ENCODE data around the gene INPP4B. TPM values are rescaled to one million over a fixed set of nuclear protein-coding genes. Genes with fewer than 3 reads are reported as not detected.

INPP4B gene
- total RNA-seq, 1 experiment from 2014 or later, result 114 TPM

- Mint-ChIP-seq H3K27ac (ENCODE audit: unreplicated experiment) (no peak overlapping the region), H3K9me3 (ENCODE audit: low read depth, unreplicated experiment) (no peaks in the 10 kb centered on the region), H3K4me1 (ENCODE audit: low read depth, unreplicated experiment) (peaks cover 61% of the 10 kb centered on the region), H3K27me3 (ENCODE audit: unreplicated experiment) (no peaks in the 10 kb centered on the region), H3K36me3 (ENCODE audit: insufficient read depth, unreplicated experiment) (no peaks in the 10 kb centered on the region), H3K4me3 (ENCODE audit: low read depth, unreplicated experiment) (no peak overlapping the region)
- DNase-seq, result no peak
- intact Hi-C loops (cut with micrococcal nuclease; ENCODE audit: unreplicated experiment), result loop anchor here (5.0 kb wide), 2 partner anchors 163 to 368 kb away; no protein-coding TSS in a partner anchor
- CTCF ChIA-PET, result interaction anchor here (0.6 kb wide), 1 partner anchor 202 kb away, joined by 4 read pairs; no protein-coding TSS in a partner anchor
- no TSS peak for BruUV-seq (replicated peaks)
- TF ChIP-seq, protein P1, sequence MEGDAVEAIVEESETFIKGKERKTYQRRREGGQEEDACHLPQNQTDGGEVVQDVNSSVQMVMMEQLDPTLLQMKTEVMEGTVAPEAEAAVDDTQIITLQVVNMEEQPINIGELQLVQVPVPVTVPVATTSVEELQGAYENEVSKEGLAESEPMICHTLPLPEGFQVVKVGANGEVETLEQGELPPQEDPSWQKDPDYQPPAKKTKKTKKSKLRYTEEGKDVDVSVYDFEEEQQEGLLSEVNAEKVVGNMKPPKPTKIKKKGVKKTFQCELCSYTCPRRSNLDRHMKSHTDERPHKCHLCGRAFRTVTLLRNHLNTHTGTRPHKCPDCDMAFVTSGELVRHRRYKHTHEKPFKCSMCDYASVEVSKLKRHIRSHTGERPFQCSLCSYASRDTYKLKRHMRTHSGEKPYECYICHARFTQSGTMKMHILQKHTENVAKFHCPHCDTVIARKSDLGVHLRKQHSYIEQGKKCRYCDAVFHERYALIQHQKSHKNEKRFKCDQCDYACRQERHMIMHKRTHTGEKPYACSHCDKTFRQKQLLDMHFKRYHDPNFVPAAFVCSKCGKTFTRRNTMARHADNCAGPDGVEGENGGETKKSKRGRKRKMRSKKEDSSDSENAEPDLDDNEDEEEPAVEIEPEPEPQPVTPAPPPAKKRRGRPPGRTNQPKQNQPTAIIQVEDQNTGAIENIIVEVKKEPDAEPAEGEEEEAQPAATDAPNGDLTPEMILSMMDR (IDR thresholded peaks at IDR 0.05; ENCODE audit: unreplicated experiment), result no peak
Measured at GRCh38 chr4:142354041-142354440, 492.1 kb downstream of the INPP4B start.

DNA sequence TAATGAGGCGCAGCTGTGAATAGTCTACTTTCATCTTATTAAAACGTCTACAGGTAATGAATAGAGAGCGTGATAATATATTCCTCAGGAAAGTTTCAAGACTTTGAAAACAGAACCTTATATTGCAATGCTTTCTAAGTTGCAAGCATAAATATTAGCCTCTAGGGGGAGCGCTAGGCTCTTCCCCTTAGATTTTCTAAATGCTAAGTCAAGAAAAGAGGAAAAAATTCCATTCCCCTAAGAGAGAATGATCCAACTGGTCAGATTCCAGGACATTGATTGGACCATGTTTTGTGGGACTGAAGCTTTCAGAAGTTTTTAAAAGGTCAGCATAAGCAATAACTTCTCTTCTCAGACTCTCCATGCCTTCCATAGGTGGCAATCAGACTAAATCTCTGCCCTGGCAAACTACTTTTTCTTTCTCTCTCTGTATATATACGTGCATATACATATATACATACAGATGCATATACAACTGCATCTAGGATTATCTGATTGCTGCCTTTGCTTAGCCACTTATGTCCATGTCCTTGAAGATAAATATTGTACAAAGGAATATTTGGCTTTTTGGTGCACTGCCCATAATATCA, 492.9 kb downstream of the INPP4B start:
- peak overlapping the region; percentile 71 for H3K27ac Mint-ChIP-seq (ENCODE audit: unreplicated experiment)
- BruUV-seq (replicated peaks), result no TSS peak
- H3K4me1 Mint-ChIP-seq (ENCODE audit: low read depth, unreplicated experiment), result peaks cover 69% of the 10 kb centered on the region

DNA sequence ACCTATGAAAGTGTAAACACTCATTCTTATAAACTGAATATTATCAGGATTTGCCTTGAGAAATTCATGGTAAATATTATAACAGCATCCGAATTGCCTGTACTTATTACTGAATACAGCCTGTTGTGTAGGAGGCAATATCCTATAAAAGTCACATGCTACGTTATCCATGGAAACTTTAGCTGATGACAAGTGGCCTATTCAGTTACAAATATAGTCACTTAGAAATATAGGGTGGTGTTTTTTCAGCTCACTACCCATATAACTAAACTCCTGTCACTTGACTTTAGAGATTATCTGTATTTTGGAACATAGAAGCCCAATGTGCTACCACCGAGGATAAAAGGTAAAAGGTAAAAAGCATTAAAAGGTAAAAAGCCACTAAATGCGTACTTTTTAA, 493.4 kb downstream of the INPP4B start:
- H3K27ac Mint-ChIP-seq (ENCODE audit: unreplicated experiment), result peak overlapping the region; percentile 71
- peaks cover 75% of the 10 kb centered on the region for H3K4me1 Mint-ChIP-seq (ENCODE audit: low read depth, unreplicated experiment)
- TF ChIP-seq, protein P1 (IDR thresholded peaks at IDR 0.05; ENCODE audit: unreplicated experiment), result no peak

More for the DNA sequence above, 492.9 kb downstream of the INPP4B start:
- intact Hi-C loops (cut with micrococcal nuclease; ENCODE audit: unreplicated experiment), result loop anchor here (2.0 to 5.0 kb wide), 3 partner anchors 164 to 488 kb away; no protein-coding TSS in a partner anchor
- no peaks in the 10 kb centered on the region for H3K27me3 Mint-ChIP-seq (ENCODE audit: unreplicated experiment)
- no peak overlapping the region for H3K4me3 Mint-ChIP-seq (ENCODE audit: low read depth, unreplicated experiment)
- CTCF ChIA-PET, result no interaction called here
- no peaks in the 10 kb centered on the region for H3K36me3 Mint-ChIP-seq (ENCODE audit: insufficient read depth, unreplicated experiment)
- no peaks in the 10 kb centered on the region for H3K9me3 Mint-ChIP-seq (ENCODE audit: low read depth, unreplicated experiment)
- DNase-seq, result no peak
- TF ChIP-seq, protein P1 (IDR thresholded peaks at IDR 0.05; ENCODE audit: unreplicated experiment), result peak; percentile 28

DNA sequence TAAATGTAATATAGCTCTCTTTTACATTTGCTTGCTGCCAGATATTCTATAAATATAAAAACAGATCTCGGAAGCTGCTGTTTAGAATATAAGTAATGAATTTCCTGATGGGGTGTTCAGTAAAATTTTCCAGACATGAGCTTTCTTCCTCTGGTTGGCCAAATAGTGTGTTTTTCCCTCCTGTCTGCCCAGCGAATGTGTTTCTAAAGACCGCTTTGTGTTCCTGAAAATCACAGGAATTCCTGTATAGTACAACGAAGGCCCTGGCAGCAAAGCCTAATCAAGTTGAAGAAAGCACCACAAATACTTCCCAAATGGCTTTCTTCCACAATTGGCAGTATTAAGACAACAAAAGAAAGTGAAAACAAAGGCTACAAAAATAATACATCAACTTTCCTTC, 494.1 kb downstream of the INPP4B start:
- no peaks in the 10 kb centered on the region for H3K9me3 Mint-ChIP-seq (ENCODE audit: low read depth, unreplicated experiment)
- DNase-seq, result no peak
- H3K27me3 Mint-ChIP-seq (ENCODE audit: unreplicated experiment), result no peaks in the 10 kb centered on the region
- TF ChIP-seq, protein P1 (IDR thresholded peaks at IDR 0.05; ENCODE audit: unreplicated experiment), result no peak
- BruUV-seq (replicated peaks), result no TSS peak
- H3K4me3 Mint-ChIP-seq (ENCODE audit: low read depth, unreplicated experiment), result no peak overlapping the region
- peaks cover 73% of the 10 kb centered on the region for H3K4me1 Mint-ChIP-seq (ENCODE audit: low read depth, unreplicated experiment)
- no peaks in the 10 kb centered on the region for H3K36me3 Mint-ChIP-seq (ENCODE audit: insufficient read depth, unreplicated experiment)
- CTCF ChIA-PET, result interaction anchor here (0.6 kb wide), 1 partner anchor 336 kb away, joined by 3 read pairs; no protein-coding TSS in a partner anchor
- H3K27ac Mint-ChIP-seq (ENCODE audit: unreplicated experiment), result peak overlapping the region; percentile 71
- intact Hi-C loops (cut with micrococcal nuclease; ENCODE audit: unreplicated experiment), result loop anchor here (2.0 to 5.0 kb wide), 3 partner anchors 165 to 489 kb away; no protein-coding TSS in a partner anchor

More for the DNA sequence above, 493.4 kb downstream of the INPP4B start:
- Mint-ChIP-seq H3K27me3 (ENCODE audit: unreplicated experiment) (no peaks in the 10 kb centered on the region), H3K9me3 (ENCODE audit: low read depth, unreplicated experiment) (no peaks in the 10 kb centered on the region), H3K4me3 (ENCODE audit: low read depth, unreplicated experiment) (no peak overlapping the region), H3K36me3 (ENCODE audit: insufficient read depth, unreplicated experiment) (no peaks in the 10 kb centered on the region)
- no peak for DNase-seq
- intact Hi-C loops (cut with micrococcal nuclease; ENCODE audit: unreplicated experiment), result loop anchor here (2.0 to 5.0 kb wide), 3 partner anchors 165 to 488 kb away; no protein-coding TSS in a partner anchor
- no TSS peak for BruUV-seq (replicated peaks)
- CTCF ChIA-PET, result no interaction called here
